HG02938 (cell line): ENCODE data around the gene TFR2.
"Not testable (repeated sequence)": the region's sequence is repeated elsewhere in the genome, so short reads cannot be mapped to it uniquely, and the experiment has no call there.

Experiments used
- ATAC-seq: cut with Tn5 transposase; IDR thresholded peaks from one replicate; pipeline ENCODE4 v1.9.1; 2021; ENCODE audit warnings: mild to moderate bottlenecking, moderate library complexity; ENCODE audit not compliant: unreplicated experiment

TFR2 gene

DNA sequence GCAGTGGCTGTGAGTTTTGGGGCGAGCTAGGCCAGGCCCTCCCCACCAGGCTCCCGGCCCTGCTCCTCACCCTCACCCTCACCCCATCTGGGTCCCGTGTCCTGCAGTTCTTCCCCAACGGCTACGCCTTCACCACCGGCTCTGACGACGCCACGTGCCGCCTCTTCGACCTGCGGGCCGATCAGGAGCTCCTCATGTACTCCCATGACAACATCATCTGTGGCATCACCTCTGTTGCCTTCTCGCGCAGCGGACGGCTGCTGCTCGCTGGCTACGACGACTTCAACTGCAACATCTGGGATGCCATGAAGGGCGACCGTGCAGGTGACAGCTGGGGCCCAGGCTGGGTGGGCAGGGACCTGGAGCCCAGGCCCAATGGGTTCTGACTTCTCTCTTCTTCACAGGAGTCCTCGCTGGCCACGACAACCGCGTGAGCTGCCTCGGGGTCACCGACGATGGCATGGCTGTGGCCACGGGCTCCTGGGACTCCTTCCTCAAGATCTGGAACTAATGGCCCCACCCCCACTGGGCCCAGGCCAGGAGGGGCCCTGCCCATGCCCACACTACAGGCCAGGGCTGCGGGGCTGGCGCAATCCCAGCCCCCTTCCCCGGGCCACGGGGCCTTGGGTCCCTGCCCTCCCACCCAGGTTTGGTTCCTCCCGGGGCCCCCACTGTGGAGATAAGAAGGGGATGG lies 37.1 kb upstream of the TFR2 start:
- ATAC-seq = no peak

DNA sequence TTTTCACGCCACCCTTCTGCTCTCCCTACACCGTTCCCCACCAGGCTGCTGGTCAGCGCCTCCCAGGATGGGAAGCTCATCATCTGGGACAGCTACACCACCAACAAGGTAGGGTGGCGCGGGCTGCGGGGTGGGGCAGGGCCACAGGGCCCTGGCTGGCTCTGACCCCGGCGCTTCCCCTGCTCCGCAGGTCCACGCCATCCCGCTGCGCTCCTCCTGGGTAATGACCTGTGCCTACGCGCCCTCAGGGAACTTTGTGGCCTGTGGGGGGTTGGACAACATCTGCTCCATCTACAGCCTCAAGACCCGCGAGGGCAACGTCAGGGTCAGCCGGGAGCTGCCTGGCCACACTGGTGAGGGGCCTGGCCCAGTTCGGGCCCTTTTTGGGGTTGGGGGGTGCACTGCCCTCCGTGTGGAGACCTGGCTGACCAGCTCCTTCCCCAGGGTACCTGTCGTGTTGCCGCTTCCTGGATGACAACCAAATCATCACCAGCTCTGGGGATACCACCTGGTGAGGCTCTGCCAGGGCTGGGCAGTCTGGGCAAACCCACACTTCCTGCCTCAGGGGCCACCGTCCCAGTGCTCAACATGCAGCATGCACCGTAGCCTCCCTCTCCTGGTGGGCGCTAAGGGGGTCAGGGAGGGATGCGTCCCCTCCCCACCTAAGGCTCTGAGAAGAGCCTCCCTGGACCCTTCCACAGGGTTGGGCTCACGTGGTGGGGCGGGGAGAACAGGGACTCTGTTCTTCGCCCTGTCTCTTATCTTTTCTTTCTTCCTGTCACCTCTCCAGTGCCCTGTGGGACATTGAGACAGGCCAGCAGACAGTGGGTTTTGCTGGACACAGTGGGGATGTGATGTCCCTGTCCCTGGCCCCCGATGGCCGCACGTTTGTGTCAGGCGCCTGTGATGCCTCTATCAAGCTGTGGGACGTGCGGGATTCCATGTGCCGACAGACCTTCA lies 36.2 kb upstream of the TFR2 start:
- no peak for ATAC-seq

DNA sequence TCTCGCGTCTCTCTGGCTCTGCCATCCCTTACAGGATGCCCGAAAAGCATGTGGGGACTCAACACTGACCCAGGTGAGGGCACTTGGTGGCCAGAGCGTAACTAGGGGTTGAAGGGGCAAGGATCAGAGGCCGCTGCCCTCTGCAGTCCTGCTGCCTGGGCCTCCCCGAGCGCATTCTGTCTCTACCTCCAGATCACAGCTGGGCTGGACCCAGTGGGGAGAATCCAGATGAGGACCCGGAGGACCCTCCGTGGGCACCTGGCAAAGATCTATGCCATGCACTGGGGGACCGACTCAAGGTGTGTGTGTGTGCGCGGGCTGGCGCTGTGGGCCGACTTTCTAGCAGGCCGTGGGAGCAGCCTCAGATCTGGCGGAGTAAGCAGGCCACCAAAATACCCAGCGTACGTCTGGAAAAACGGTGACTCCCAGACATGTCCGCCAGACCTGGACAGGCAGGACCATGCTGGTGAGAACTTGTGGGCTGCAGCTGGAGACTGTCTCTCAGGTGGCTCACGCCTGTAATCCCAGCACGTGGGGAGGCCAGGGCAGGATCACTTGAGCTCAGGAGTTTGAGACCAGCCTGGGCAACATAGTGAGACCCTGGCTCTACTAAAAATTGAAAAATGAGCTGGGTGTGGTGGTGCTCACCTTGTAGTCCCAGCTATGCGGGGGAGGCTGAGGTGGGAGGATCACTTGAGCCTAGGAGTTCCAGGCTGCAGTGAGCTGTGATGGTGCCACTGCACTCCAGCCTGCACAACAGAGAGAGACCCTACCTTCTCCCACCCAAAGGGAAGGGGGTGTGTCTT lies 35.4 kb upstream of the TFR2 start:
- no peak for ATAC-seq

DNA sequence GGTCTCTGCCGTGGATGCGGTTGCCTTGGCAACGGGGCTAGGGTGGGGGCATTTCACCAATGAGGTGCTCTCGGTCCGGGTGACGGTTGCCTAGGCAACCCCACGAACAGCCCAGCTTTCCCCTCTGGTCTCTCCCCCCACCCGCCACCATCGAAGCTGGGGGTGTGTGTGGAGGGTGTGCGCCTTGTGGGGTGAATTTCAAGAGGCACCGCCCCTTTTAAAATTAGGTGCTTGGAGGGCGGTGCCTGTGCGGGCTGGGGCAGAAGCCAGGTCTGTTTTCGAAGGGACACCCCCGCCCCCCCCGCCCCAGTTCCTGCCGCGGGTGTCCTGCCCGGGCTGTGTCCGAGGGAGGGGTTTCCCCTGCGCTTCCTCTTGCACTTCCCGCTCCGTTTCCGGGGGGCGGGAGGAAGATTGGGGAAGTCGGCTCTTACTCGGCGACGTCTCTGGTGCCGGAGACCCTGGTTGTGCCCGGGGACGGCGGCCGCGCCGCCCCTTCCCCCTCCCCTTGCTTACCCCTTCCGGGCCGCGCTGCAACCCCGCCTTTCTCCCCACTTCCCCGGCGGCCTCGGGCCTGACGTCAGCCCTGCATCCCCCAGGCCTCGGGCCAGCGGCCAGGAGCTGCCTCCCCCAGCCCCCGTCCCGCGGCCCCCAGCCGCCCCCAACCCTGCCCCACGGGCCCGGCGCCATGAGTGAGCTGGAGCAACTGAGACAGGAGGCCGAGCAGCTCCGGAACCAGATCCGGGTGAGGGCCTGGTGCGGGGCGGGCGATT lies 34.4 kb upstream of the TFR2 start:
- ATAC-seq = no peak

DNA sequence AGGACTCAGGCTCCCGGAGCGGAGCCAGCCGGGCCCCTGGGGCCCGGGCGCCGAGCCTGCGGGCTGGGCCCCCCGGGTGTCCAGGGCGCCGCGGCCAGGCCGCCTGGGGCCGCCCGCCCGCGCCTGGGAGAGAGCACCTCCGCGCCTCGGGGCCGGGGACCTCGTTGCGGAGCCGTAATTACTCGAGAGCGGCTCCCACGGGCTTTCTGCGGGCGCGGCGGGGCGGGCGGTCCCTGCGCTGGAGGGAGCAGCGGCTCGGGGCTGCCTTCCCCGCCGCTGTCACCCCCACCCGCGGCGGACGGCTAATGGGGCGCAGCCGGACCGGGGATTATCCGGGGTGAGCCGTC lies 33.7 kb upstream of the TFR2 start:
- ATAC-seq = no peak

DNA sequence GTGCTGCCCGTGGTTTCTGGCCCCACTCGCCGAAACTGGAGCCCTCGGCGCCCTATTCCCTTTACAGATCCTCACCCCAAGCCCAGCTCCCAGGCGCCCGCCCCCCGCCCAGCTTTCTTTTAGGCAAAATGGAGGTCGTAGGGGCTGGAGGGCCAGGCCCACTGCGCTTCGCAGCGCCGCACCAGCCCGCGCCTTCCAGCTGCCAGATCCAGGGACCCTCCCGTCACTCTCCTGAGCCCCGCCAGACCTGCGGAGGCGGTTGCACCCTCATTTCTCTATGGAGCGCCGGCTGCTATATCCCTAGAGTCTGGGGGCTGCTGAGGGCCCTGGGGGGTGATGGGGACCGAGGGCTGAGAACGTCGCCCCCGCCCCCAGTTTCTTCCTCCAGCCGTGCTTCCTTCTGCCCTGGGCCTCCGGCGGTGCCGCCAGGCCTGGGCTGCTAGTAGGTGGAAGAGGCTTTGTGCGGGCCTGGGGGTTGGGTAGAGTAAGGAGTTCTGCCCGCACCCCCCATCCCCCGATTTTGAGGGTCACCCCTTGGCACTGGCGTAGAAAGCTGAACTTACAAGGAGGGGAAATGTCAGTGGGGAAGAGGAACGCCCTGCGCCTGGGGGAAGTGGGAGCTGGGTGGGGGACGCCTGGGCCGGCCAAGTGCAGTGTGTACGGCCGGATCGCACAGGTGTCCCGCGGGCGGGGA lies 33.2 kb upstream of the TFR2 start:
- no peak for ATAC-seq

DNA sequence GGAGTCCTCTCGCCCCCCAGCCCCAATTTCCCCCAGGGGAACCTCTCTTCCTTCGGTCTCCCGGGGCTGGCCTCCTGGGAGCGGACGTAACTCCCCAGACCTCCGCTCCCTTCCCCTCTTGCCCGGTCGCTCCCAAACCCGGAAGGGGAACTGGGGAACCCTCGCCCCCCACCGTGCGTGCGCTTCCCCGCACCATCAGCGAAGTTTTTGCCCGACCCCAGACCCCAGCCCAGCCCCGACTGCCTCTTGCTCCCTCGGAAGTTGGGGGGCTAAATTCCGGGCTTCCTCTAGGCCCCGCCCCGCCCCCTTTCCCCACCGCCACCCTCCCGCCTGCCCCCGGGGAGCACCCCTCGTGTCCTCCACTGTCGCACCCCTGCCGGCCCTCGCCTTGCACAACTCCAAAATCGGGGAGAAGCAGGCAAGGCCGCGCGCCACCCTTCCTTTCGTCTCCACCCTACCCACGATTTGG lies 32.6 kb upstream of the TFR2 start:
- ATAC-seq = peak; percentile 3

DNA sequence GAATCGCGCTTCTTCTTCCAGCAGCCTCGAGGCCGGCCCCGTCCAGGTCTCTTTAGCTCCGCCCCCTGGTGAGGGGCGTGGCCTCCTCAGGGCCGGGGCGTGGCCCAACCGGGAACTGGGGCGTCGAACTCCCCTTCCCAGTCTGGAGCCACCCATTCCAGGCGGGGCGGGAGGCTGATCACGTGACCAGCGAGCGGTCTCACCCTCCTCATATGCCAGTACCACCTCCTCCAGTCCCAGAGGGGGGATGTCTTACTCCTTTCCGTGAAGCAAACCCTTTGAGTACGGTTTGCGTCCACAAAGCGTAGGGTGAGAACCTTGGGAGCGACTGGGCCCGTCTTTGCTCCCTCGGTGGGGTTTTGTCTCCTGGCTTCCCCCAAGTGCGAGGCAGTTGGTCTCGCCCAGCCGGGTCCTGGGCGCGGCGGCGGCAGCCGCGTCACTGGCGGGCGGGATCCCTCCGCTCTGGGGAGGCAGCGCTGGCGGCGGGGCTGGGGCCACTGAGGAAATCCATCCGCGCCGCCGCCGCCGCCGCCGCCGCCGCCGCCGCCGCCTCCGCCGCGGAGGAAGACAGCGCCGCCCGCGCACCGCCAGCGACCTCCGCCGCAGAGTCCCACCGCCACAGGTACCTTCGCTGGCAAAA lies 32.1 kb upstream of the TFR2 start, which contains the start of gene GNB2:
Gene GNB2 (plus strand): TSS at position 439 of the 640 bp plus-strand sequence. CDS start 2,526 bp downstream, outside the sequence.
- ATAC-seq = peak; percentile 65

DNA sequence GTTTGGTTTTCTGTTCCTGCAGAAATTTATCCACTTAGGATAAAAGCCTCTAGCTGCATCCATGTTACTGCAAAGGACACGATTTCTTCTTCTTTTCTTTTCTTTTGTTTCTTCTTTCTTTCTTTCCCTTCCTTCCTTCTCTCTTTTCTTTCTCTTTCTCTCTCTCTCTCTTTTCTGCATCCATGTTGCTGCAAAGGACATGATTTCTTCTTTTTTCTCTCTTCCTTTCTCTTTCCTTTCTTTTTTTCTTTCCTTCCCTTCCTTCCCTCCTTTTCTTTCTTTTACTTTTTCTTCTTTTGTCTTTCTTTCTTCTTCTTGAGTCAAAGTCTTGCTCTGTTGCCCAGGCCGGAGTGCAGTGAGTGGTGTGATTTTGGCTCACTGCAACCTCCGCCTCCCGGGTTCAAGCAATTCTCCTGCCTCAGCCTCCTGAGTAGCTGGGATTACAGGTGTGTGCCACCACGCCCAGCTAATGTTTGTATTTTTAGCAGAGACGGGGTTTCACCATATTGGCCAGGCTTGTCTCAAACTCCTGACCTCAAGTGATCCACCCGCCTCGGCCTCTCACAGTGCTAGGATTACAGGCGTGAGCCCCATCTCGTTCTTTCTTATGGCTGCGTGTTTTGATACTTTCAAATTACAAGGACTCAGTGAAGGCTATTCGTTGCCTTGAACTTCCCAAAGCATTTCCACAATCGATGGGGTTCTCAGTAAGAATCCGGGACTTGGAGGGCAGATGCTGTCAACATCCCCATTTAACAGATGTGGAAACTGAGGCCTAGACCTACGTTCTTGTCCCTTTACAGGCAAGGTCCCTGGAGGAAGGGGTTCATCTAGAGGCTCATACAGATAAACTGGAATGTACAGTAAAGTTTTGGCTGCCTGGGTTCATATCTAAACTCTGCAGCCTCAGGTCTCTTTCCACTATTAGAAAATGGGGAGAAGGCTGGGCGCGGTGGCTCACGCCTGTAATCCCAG lies 30.3 kb upstream of the TFR2 start:
- no peak for ATAC-seq

DNA sequence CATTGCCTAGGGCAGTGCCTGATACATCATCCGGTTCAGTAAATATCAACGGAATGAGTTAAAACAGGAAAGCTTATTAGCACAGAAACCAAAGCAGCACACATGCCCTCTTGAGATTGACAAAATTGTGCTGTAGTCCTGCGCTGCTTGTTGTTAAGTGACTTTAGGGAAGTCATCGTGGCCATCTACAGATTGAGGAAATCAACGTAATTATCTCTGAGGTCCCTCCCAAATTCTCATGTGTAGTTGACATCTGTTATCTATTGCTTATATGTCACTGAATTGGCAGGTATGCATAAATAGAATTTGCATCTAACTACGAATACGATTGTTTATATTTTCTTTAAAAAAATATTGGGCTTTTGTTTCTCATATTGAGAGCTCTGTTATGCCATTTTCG lies 28.7 kb upstream of the TFR2 start:
- no peak for ATAC-seq

DNA sequence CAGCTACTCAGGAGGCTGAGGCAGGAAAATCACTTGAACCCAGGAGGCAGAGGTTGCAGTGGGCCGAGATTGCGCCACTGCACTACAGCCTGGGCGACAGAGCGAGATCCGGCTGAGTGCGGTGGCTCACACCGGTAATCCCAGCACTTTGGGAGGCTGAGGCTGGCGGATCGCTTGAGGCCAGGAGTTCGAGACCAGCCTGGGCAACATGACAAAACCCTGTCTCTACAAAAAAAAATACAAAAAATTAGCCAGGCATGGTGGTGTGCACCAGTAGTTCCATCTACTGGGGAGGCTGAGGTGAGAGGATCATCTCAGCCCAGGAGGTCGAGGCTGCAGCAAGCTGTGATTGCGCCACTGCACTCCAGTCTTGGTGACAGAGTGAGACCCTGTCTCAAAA lies 27.8 kb upstream of the TFR2 start:
- not testable (repeated sequence) for ATAC-seq

DNA sequence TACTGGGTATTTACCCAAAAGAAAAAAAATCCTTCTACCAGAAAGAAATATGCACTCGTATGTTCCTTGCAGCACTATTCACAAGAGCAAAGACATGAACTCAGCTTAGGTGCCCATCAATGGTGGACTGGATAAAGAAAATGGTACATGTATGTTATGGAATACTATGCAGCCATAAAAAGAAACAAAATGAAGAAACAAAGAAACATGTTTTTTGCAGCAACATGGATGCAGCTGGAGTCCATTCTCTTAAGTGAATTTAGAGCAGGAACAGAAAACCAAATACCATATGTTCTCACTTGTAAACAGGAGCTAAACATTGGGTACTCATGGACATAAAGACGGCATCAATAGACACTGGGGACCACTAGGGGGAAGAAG lies 26.7 kb upstream of the TFR2 start:
- no peak for ATAC-seq

DNA sequence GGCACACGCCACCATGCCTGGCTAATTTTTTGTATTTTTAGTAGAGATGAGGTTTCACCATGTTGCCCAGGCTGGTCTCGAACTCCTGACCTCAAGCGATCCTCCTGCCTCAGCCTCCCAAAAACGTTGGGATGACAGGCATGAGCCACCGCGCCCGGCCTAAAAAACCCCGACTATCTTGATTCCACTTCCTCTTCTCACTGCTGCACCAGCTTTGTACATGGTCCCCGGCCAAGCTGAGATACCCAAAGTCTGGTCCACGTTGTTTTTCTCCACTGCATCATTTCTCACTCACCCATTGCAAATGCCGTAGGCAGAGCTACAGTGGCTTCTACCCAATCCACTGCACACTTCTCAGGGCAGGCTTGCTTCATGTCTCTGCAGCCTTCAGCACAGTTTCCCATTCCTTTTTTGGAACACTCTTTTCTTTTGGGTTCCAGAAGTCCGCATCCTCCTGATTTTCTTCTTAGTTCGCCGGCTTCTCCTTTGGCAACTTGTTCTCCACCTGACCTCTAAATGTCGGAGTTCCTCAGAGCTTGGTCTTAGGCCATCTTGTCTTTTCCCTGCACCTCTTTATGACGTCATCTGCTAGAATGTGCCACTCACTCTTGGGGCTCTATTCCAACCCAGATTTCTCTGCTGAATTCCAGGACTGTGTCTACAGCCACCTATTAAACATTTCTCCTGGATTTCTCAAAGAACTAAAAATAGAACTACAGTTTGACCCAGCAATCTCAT lies 26.1 kb upstream of the TFR2 start:
- ATAC-seq = no peak

DNA sequence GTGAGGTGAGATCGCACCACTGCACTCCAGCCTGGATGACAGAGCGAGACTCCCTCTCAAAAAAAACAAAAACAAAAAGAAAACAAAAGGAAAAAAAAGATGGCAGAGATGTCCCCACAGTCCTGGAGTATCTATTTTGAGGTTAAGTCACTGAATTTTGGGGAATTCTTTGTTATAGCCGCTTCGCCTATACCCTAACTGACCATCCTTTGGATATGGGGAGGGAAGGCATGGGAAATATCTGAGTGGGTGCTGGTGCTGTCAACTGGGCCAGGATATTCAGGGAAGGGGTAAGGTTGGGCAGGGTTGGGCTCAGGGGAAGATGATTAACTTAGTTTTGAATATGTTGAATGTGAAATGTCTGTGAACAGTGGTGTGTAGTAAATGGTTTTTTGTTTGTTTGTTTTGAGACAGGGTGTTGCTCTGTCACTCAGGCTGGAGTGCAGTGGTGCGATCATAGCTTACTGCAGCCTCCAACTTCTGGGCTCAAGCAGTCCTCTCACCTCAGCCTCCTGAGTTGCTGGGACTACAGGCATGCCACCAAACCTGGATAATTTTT lies 23.9 kb upstream of the TFR2 start:
- no peak for ATAC-seq

DNA sequence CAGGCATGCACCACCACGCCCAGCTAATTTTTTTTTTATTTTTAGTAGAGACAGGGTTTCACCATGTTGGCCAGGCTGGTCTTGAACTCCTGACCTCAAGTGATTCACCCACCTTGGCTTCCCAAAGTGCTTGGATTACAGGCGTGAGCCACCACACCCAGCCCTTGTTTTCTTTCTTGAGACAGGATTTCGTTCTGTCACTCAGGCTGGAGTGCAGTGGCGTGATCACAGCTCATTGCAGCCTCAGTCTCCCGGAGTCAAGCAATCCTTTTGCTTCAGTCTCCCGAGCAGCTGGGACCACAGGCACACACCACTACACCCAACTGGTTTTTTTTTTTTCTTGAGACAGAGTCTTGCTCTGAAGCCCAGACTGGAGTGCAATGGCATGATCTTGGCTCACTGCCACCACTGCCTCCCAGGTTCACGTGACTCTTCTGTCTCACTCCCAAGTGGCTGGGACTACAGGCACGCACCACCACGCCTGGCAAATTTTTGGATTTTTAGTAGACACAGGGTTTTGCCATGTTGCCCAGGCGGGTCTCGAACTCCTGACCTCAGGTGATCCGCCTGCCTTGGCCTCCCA lies 20.9 kb upstream of the TFR2 start:
- ATAC-seq = not testable (repeated sequence)

DNA sequence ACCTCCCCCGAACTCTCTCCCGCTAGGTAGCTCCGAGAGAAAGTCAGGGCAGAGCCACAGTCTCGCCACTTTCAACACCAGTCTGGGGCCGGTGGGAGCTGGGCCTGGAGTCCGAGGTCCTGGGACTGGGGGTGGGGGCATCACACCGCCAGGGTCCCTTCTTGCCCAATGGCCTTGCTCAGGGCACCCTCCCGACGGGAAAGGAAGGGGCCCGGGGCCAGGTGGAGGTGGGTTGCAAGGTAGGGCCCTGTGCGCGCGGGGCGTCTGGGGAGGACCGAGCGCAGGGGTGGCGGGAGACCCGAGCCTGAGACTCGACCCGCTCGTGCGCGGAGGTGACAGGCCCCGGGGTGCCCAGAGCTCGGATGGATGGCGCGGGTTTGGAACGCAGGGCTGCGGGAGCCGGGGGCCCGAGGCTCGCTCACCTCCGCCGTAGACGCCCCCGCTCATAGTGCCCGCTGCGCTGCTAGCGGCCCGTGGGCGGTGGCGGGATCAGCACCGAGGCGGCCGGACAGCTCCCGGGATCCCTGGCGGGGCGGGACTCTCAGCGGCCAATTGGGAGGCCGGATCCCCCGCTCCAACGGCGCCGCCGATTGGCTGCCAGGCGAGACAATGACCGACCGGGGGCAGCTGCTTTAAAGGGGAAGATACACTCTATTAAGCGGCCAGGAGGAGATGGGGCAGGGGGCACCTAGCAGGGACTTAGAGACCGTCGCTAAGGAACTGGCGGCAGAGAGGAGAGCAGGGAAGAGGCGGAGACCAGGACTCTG lies 14.7 kb upstream of the TFR2 start, which contains the start of gene ACTL6B:
Gene ACTL6B (minus strand): TSS at position 541 of the 767 bp plus-strand sequence. CDS start 94 bp downstream, at position 447.
- ATAC-seq = no peak
